Ecto neural progenitor cell (in vitro differentiated cells): Measurements from ENCODE around the gene TMEM143.
"Not testable (repeated sequence)": the region's sequence is repeated elsewhere in the genome, so short reads cannot be mapped to it uniquely, and the experiment has no call there.

Experiments used
- DNase-seq: peaks from one replicate; pipeline ENCODE4 v3.0.0-alpha.2; 2018; ENCODE audit warnings: low spot score

TMEM143 gene

DNA sequence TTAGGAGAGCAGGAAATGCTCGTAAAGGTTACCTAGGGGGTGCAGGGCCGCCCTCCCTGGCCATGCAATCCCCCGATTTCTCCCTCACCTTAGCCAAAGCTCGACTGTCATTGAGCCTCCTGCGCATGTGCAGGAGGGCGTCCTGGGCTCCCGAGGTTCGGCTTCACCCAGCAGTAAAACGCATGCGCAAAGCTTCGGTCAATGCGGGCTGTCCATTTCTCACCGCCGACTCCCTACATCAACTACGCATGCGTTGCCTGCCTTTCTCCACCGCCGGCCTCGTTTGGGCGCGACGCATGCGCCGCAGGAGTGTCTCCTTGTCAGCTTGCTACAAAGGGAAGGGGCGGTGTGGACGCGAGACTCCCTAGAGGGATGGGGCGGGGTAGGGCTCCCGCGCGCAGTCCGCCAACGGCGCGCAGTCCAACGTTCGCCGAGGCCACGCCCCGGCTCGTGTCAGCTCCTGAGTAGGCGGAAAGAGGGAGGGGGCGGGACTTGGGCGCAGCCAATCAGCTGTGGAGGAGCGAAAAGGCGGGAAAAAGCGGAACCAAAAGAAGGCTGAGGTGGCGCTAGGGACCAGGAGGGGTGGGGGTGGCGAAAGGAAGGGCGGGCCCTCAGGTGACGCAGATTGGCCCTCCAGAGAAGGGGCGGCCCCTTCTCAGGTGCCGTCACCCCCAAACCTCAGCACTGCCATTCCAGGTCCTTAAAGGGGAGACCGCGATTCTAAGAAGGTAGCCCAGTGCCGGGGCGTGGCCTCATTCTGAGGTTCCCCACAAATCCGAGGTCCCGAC is at the start of gene TMEM143, which contains the start of gene SYNGR4:
TMEM143 (minus strand) TSS at position 131 of the 788 bp plus-strand sequence; CDS start at position 111, 20 bp downstream.
SYNGR4 (plus strand) TSS at position 558 of the 788 bp plus-strand sequence. CDS start 1,476 bp downstream, outside the sequence.
- peak; percentile 99 for DNase-seq

DNA sequence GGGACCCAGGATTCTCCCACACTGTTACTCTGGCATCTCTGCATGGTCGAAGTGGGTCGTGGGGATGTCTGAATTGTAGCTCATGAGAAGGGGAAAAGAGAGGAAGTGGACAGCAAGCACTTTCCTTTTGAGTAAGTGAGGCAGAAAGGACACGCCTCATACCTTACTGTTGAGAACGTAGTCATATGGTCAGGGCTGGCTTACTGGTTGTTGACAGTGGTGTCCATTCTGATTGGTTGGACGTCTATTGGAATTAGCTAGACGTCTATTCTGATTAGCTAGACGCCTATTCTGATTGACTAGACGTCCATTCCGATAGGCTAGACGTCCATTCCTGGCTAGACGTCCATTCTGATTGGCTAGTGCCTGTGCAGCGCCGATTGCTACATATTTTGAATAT is 42.1 kb upstream of the TMEM143 start:
- DNase-seq: no peak

DNA sequence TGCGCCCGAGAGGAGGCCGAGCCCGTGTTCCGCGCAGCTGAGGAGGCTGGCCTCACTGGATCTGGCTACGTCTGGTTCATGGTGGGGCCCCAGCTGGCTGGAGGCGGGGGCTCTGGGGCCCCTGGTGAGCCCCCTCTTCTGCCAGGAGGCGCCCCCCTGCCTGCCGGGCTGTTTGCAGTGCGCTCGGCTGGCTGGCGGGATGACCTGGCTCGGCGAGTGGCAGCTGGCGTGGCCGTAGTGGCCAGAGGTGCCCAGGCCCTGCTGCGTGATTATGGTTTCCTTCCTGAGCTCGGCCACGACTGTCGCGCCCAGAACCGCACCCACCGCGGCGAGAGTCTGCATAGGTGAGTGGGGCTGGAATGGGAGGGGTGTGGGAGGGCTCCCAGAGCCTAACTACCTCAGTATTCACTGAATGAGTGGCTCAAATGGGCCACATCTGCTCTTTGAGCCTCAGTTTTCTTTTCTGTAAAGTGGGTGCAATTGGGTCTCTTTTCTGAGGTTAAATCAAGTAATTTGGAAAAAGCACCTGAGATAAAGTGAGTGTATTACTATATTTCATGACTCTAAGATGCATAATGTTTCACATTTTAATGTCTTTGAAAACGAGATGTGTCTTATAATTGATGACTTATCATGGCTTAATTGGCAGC is 41.4 kb upstream of the TMEM143 start:
- DNase-seq: no peak

DNA sequence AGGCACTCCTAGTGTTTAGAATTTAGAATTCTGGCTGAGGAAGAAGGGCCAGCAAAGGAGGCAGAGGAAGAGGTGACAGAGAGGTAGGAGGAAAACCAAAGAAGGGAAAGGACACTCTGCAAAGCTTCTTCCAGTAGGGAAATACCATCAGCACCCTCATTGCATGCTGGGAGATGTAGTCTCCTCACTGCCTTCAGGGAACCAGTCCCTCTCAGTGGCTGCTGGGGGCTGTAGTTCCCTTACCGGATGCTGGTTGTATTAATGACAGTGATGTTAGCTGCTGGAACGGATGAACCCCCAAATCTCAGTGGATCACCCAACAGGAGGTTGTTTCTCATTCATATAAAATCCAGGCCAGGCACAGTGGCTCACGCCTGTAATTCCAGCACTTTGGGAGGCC is 39.9 kb upstream of the TMEM143 start:
- DNase-seq: peak; percentile 76

DNA sequence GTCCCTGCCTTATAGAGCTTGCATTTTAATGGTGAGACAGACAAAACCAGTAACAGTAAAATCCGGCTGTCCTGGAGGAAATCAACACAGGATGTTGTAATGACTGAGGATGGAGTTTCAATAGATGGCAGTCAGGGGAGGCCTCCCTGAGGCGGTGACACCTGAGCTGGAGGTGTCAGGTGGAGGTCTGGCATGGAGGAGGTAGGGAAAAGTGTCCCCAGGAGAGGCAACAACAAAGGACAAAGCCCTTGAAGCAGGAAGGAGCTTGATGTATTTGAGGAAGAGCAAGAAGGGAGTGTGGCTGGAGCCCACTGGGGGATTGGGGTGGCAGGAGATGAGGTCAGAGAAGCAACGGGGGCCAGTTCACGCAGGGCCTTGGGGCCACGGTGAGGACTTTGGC is 37.5 kb upstream of the TMEM143 start:
- DNase-seq: no peak

DNA sequence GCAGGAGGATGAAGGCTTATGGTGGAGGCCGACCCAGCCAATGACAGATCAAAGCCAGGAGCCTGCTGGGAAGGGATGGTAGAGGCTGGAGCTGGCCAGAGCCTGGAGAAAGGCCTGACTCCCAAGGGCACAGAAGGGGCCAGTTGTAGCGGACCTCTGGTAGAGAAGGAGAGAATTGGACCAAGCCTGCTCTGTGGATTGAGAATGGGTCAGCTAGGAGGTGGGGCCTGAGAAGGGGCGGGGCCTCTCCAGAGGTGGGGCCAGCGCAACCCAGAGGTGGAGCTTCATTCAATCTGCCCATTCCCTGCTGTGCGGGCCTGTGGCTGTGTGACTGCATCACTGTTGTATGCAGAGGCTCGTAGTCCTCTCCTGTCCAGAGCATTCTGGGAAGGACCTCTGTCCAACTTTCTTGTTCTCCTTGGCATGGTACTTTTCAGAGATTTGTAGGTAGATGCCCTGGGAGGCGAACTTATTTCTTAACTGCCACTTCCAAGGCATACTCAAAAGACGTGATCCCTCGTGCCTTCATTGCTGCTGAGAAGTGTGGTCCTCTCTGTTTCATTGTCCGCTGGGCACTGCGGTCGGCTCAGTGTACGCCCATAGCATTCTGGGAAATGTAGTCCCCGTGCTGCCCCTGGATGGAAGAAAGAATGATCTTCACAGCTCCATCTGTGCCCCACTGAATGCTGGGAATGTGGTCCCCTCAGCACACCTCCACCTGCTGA is 36.4 kb upstream of the TMEM143 start:
- DNase-seq: peak; percentile 76

DNA sequence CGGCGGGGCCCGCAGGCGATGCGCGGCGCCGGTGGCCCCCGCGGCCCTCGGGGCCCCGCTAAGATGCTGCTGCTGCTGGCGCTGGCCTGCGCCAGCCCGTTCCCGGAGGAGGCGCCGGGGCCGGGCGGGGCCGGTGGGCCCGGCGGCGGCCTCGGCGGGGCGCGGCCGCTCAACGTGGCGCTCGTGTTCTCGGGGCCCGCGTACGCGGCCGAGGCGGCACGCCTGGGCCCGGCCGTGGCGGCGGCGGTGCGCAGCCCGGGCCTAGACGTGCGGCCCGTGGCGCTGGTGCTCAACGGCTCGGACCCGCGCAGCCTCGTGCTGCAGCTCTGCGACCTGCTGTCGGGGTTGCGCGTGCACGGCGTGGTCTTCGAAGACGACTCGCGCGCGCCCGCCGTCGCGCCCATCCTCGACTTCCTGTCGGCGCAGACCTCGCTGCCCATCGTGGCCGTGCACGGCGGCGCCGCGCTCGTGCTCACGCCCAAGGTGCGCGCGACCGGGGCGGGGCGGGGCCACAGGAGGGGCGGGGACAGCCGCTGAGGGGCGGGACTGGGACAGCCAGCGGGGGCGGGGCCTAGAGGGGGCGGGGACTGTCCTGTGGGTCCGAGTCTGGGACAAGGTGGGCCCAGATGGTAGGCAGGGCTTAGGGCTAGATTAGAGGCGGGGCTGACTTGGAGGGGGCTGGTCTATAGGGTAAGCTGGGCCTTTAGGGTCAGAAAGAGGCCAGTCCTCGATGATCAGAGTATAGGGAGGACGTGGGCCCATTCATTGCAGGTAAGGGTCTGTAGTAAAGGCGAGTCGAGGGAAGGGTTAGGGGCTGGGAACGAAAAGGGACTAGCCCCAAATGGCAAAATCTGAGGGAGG is 34.9 kb upstream of the TMEM143 start:
- DNase-seq: peak; percentile 95

DNA sequence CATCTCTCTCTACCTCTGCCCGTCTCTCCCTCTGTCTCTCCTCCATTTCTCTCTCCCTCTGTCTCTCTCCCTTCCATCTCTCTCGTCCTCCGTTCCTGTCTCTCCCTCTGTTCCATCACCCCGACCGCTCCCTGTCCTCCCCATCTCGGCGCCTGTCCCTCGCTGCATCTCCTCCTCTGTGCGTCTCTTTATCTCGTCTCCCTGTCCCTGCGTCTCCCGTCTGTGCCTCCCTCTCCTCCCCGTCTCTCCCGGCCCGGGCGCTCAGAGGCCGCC is 34.3 kb upstream of the TMEM143 start:
- DNase-seq: no peak

DNA sequence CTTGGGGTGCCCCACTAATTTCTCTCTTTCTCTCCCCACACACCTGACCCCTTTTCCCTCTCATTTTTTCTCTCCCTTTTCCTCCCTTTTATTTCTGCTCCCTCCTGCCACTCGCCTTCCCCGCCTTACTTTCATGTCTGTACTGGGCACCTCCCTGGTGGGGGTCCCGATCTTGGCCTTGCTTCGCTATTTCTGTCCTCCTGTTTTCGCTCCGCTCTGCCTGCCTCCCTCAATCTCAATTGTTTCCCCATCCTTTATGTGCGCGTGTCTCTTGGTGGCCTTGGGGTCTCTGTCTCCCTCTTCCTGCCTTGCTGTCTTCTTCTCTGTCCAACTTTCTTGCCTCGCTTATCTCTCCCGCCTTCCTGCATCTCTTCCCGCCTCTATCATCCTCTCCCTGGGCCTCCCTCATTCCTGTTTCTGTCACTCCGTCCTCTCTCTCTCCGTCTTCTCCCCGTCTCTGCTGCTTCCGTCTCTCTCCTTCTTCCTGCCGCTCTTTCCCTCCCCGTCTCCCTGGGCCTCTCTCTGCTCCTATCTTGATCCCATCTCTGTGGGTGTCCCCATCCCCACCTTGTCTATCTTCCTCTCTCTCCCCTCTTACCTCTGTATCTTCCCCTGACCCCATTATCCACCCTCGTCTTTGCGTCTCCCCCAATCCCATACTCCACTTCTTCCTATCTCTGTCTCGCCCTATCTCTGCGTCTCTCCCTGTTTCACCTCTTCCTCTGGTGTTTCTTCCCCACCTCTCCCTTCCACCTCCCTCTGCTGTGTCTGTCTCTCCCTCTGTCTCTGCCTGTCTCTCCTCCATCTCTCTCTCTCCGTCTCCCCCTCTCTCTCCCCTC is 33.7 kb upstream of the TMEM143 start:
- no peak for DNase-seq

DNA sequence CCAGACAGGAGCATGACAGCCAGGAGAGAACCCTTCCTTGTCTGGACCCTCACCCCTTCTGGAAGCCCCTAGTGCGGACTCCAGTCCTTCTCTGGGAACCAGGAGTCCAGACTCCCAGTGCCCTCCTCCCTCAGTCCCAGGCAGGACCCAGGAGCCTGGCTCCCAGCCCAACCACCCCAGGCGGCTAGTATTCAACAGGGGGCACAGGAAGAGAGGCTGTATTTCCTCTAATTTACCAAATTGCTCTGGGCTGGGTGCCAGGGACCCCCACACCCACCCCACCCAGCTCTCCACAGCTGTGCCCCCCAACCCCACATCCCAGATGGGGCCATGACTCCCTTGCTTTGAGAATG is 33.1 kb upstream of the TMEM143 start:
- no peak for DNase-seq

DNA sequence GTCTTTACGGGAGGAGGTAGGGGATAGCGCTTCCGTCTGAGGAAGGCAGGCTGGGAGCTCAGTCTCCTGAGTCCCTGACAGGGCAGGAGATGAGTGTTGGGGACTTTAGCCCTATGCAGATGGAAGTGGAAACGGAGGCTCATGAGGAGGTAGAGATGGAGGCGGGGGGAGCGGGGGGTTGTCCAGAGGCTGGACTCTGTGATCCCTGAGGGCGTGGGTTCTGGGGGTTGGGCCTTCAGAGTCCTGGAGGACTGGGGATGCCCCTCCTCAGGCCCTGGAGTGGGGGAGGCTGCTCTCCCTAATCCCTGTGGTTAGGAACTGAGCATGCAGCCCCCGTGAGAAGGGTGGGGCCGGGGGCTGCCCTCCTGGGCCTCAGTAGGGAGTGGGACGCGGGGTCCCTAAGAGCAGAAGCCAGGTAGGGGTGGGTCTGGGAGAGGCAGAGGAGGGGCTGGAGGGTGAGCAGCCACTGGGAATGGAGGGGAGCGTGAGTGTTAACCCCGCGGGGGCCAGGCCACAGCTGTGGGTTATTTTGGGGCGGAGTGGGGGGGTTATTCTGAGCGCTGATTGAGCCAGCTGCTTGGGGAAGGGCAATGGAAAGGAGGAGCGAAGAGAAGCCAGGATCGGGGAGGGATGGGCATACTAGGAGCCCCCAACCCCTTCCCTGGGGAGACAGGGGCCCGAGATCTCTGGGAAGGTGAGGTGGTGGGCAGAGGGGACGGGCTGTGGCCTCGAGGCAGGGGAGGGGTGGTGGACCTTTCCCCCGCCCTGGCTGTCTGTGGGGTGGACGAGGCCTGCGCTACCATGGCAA is 32.5 kb upstream of the TMEM143 start:
- DNase-seq: no peak

DNA sequence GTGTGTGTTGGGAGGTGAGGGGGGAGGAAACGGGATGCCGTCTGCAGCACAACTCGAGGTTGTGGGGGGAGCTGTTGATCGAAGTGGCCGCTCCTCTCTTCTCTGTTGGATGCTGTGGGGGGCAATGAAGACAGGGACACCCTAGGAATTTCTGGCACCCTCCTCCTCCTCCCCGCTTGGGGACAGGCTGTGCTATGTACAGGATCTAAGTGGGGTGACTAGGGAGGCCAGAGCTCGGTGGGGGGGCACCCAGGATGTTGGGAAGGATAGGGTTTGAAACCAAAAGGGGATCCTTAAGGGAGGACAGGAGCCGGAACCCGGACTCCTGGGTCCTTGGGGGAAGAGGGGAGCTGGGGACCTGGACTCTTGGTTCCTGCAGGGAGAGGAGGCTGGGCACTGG is 31.8 kb upstream of the TMEM143 start:
- DNase-seq: no peak

DNA sequence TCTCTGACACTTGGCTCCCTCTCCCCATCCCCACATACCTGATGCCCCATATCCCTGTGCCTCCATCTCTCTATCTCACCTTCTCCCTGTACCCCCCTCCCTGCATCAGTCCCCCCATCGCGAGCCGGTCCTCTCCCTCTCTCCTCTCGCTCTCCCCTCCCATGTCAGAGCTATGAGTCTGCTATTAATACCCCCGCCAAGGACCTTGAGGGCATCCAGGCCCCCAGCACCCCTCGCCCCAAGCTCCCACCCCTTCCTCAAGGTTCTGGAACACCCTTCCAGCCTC is 31.4 kb upstream of the TMEM143 start:
- no peak for DNase-seq

DNA sequence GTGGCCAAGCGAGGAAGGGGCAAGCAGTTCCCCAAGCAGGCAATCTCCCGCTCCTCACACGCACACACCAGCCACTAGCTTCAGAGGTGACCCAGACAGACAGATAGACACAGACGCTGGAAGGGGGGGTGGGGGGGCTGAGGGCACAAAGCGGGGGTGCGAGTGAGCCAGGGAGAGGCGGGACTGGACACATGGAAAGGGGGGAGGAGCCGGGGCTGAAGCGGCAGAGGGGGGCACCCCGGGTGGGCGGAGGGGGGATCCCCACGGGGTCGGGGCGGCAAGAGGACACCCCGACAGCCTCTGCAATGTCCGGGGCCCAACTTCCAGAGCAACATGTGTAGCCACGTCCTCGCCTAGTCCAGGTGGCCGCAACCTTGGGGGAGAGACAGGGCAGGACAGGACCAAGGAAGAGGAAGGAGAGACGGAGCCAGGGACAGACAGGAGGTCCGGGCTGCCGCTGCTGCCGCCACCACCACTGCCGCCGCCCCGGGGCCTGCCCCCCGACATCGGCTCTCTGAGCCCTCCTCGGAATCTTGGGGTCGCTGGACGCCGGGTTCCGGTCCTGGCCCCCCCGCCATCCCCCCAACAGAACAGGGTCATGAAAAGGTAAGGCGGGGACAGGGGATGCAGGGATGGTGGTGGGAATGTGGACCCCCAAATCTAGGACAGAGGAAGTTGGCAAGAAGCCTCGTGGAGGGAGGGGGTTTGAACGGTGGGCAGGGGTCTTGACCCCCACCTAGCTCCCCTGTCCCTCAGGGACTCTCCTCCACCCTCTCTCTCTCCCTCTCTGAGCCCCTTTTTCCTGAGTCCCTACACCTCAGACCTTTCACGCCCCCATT is 30.8 kb upstream of the TMEM143 start:
- DNase-seq: no peak

DNA sequence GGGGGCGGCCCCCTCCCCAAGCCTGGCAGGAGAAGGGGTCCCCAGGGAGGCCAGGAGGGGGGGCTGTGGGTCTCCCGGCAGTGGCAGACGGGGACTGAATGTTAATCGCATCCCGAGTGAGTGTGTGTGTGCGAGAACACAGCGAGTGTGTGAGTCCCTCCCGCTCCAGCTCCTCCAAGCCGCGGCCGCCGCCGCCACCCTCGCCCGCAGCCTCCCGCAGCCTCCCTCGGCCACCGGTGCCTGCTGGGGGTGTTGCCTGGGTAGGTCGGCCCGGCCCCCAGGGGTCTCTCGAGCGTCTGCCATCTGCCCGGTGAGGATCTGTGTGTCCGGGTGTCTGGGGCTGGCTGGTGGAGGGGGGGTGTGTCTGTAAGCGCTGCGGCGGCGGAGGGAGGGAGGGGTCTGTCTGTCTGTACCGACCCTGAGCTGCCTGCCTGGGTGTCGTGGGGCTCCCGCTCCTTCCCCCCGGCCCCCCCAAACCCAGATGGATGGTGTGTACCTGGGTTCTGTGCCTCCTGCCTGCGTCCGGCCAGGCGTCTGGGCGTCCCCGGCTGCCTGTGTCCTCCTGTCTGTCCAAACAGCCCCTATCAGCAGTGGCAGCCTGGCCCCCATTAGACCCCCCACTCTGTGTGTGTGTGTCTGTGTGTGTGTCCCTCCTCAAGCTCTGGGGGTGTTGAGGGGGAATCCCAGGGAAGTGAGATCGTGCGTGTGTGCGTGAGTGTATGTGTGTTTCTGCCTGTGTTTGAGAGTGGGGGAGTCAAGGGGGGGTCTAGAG is 30.0 kb upstream of the TMEM143 start, which contains the start of gene GRIN2D:
GRIN2D (plus strand) TSS at position 110 of the 772 bp plus-strand sequence. CDS start 4,725 bp downstream, outside the sequence.
- peak; percentile 78 for DNase-seq

DNA sequence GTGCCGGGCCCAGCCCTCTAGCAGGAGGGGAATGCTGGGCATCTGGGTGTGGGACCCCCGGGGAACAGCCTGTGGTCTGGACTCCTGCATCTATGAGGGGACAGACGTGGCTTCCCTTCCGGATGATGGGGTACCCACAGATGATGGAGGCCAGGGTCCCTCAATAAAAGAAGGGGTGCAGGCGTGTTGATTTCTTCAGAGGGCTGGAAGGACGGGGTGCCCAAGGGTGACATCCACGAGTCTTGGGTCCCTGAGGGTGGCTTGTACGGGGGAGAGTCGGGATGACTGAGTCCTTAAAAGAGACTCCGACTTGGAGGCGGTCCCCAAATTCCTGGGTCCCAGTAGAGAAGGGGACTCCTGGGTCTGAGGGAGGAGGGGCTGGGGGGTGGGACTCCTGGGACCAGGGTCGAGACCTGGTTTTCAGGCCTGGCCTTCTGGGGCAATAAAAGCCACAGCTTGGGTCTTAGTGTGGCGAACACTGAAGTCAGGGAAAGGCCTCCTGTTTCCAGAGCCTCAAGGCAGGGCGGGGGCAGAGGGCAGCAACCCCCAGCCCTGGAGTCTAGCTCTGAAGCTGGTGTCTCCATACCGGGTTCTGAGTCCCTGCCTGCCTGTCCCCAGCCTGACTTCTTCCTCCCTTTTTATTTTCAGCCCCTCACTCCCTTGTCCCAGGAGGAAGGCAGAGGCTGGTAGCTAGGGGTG is 29.3 kb upstream of the TMEM143 start:
- no peak for DNase-seq

DNA sequence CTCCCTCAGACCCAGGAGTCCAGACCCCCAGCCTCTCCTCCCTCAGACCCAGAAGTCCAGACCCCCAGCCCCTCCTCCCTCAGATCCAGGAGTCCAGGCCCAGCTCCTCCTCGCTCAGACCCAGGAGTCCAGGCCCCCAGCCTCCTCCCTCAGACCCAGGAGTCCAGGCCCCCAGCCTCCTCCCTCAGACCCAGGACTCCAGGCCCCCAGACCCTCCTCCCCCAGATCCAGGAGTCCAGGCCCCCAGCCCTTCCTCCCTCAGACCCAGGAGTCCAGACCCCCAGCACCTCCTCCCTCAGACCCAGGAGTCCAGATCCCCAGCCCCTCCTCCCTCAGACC is 28.2 kb upstream of the TMEM143 start:
- not testable (repeated sequence) for DNase-seq
